ENCODE data around the gene ST6GALNAC3.

The ST6GALNAC3 gene

GRCh38 chr1:76463849-76464248 lies 389.3 kb downstream of the ST6GALNAC3 start:
- no peaks in the 10 kb centered on the region for H3K4me1 ChIP-seq (ENCODE audit: control insufficient read depth in 1 of 2, insufficient read depth in 2 of 2, low read length in 2 of 2)
- H3K4me3 ChIP-seq (ENCODE audit: low read depth in 1 of 2, low read length in 2 of 2) = no peak overlapping the region
- H3K27me3 ChIP-seq (ENCODE audit: control insufficient read depth in 1 of 2, insufficient read depth in 2 of 2, low read length in 2 of 2) = no peaks in the 10 kb centered on the region

GRCh38 chr1:76465030-76465429 lies 390.5 kb downstream of the ST6GALNAC3 start:
- no peak overlapping the region for H3K9ac ChIP-seq (ENCODE audit: low read depth in 1 of 2, low read length in 2 of 2)
- no peaks in the 10 kb centered on the region for H3K27me3 ChIP-seq (ENCODE audit: control insufficient read depth in 1 of 2, insufficient read depth in 2 of 2, low read length in 2 of 2)
- no peaks in the 10 kb centered on the region for H3K36me3 ChIP-seq (ENCODE audit: control insufficient read depth in 1 of 2, insufficient read depth in 2 of 2, low read length in 2 of 2)
- no peak overlapping the region for H3K27ac ChIP-seq (ENCODE audit: low read depth, low read length)
- H3K9me3 ChIP-seq (ENCODE audit: control insufficient read depth in 1 of 2, low read length in 2 of 2) = no peaks in the 10 kb centered on the region
- no peaks in the 10 kb centered on the region for H3K4me1 ChIP-seq (ENCODE audit: control insufficient read depth in 1 of 2, insufficient read depth in 2 of 2, low read length in 2 of 2)
- H3K4me3 ChIP-seq (ENCODE audit: low read depth in 1 of 2, low read length in 2 of 2) = no peak overlapping the region

More at GRCh38 chr1:76463849-76464248, 389.3 kb downstream of the ST6GALNAC3 start:
- H3K9me3 ChIP-seq (ENCODE audit: control insufficient read depth in 1 of 2, low read length in 2 of 2) = peaks cover 0 to 2% of the 10 kb centered on the region in 2 donors
- no peaks in the 10 kb centered on the region for H3K36me3 ChIP-seq (ENCODE audit: control insufficient read depth in 1 of 2, insufficient read depth in 2 of 2, low read length in 2 of 2)
- no peak overlapping the region for H3K9ac ChIP-seq (ENCODE audit: low read depth in 1 of 2, low read length in 2 of 2)
- H3K27ac ChIP-seq (ENCODE audit: low read depth, low read length) = no peak overlapping the region

- no peaks in the 10 kb centered on the region for H3K36me3 ChIP-seq (ENCODE audit: control insufficient read depth in 1 of 2, insufficient read depth in 2 of 2, low read length in 2 of 2)
- H3K4me1 ChIP-seq (ENCODE audit: control insufficient read depth in 1 of 2, insufficient read depth in 2 of 2, low read length in 2 of 2) = no peaks in the 10 kb centered on the region
- H3K9ac ChIP-seq (ENCODE audit: low read depth in 1 of 2, low read length in 2 of 2) = no peak overlapping the region
- no peaks in the 10 kb centered on the region for H3K27me3 ChIP-seq (ENCODE audit: control insufficient read depth in 1 of 2, insufficient read depth in 2 of 2, low read length in 2 of 2)
- no peak overlapping the region for H3K27ac ChIP-seq (ENCODE audit: low read depth, low read length)
- H3K4me3 ChIP-seq (ENCODE audit: low read depth in 1 of 2, low read length in 2 of 2) = no peak overlapping the region
- no peaks in the 10 kb centered on the region for H3K9me3 ChIP-seq (ENCODE audit: control insufficient read depth in 1 of 2, low read length in 2 of 2)
Measured at GRCh38 chr1:76470166-76470565, 395.6 kb downstream of the ST6GALNAC3 start.

GRCh38 chr1:76471536-76471935 lies 397.0 kb downstream of the ST6GALNAC3 start:
- Histone ChIP-seq H3K36me3 (ENCODE audit: control insufficient read depth in 1 of 2, insufficient read depth in 2 of 2, low read length in 2 of 2) (no peaks in the 10 kb centered on the region), H3K9ac (ENCODE audit: low read depth in 1 of 2, low read length in 2 of 2) (no peak overlapping the region), H3K27me3 (ENCODE audit: control insufficient read depth in 1 of 2, insufficient read depth in 2 of 2, low read length in 2 of 2) (no peaks in the 10 kb centered on the region), H3K4me1 (ENCODE audit: control insufficient read depth in 1 of 2, insufficient read depth in 2 of 2, low read length in 2 of 2) (no peaks in the 10 kb centered on the region), H3K27ac (ENCODE audit: low read depth, low read length) (no peak overlapping the region), H3K9me3 (ENCODE audit: control insufficient read depth in 1 of 2, low read length in 2 of 2) (no peaks in the 10 kb centered on the region), H3K4me3 (ENCODE audit: low read depth in 1 of 2, low read length in 2 of 2) (no peak overlapping the region)

GRCh38 chr1:76473591-76473990 lies 399.0 kb downstream of the ST6GALNAC3 start:
- Histone ChIP-seq H3K4me3 (ENCODE audit: low read depth in 1 of 2, low read length in 2 of 2) (no peak overlapping the region), H3K27me3 (ENCODE audit: control insufficient read depth in 1 of 2, insufficient read depth in 2 of 2, low read length in 2 of 2) (no peaks in the 10 kb centered on the region), H3K9me3 (ENCODE audit: control insufficient read depth in 1 of 2, low read length in 2 of 2) (no peaks in the 10 kb centered on the region), H3K4me1 (ENCODE audit: control insufficient read depth in 1 of 2, insufficient read depth in 2 of 2, low read length in 2 of 2) (no peaks in the 10 kb centered on the region), H3K9ac (ENCODE audit: low read depth in 1 of 2, low read length in 2 of 2) (no peak overlapping the region), H3K36me3 (ENCODE audit: control insufficient read depth in 1 of 2, insufficient read depth in 2 of 2, low read length in 2 of 2) (no peaks in the 10 kb centered on the region), H3K27ac (ENCODE audit: low read depth, low read length) (no peak overlapping the region)

GRCh38 chr1:76474922-76475321 lies 400.4 kb downstream of the ST6GALNAC3 start:
- H3K9ac ChIP-seq (ENCODE audit: low read depth in 1 of 2, low read length in 2 of 2) = no peak overlapping the region
- no peaks in the 10 kb centered on the region for H3K36me3 ChIP-seq (ENCODE audit: control insufficient read depth in 1 of 2, insufficient read depth in 2 of 2, low read length in 2 of 2)
- no peaks in the 10 kb centered on the region for H3K9me3 ChIP-seq (ENCODE audit: control insufficient read depth in 1 of 2, low read length in 2 of 2)
- H3K4me3 ChIP-seq (ENCODE audit: low read depth in 1 of 2, low read length in 2 of 2) = no peak overlapping the region
- no peaks in the 10 kb centered on the region for H3K4me1 ChIP-seq (ENCODE audit: control insufficient read depth in 1 of 2, insufficient read depth in 2 of 2, low read length in 2 of 2)
- H3K27ac ChIP-seq (ENCODE audit: low read depth, low read length) = no peak overlapping the region
- no peaks in the 10 kb centered on the region for H3K27me3 ChIP-seq (ENCODE audit: control insufficient read depth in 1 of 2, insufficient read depth in 2 of 2, low read length in 2 of 2)

GRCh38 chr1:76477156-76477555 lies 402.6 kb downstream of the ST6GALNAC3 start:
- Histone ChIP-seq H3K9me3 (ENCODE audit: control insufficient read depth in 1 of 2, low read length in 2 of 2) (no peaks in the 10 kb centered on the region), H3K27me3 (ENCODE audit: control insufficient read depth in 1 of 2, insufficient read depth in 2 of 2, low read length in 2 of 2) (no peaks in the 10 kb centered on the region), H3K4me3 (ENCODE audit: low read depth in 1 of 2, low read length in 2 of 2) (no peak overlapping the region), H3K27ac (ENCODE audit: low read depth, low read length) (no peak overlapping the region), H3K9ac (ENCODE audit: low read depth in 1 of 2, low read length in 2 of 2) (no peak overlapping the region), H3K4me1 (ENCODE audit: control insufficient read depth in 1 of 2, insufficient read depth in 2 of 2, low read length in 2 of 2) (no peaks in the 10 kb centered on the region), H3K36me3 (ENCODE audit: control insufficient read depth in 1 of 2, insufficient read depth in 2 of 2, low read length in 2 of 2) (no peaks in the 10 kb centered on the region)

- Histone ChIP-seq H3K27ac (ENCODE audit: low read depth, low read length) (no peak overlapping the region), H3K4me3 (ENCODE audit: low read depth in 1 of 2, low read length in 2 of 2) (no peak overlapping the region), H3K27me3 (ENCODE audit: control insufficient read depth in 1 of 2, insufficient read depth in 2 of 2, low read length in 2 of 2) (no peaks in the 10 kb centered on the region), H3K9me3 (ENCODE audit: control insufficient read depth in 1 of 2, low read length in 2 of 2) (no peaks in the 10 kb centered on the region), H3K36me3 (ENCODE audit: control insufficient read depth in 1 of 2, insufficient read depth in 2 of 2, low read length in 2 of 2) (no peaks in the 10 kb centered on the region), H3K9ac (ENCODE audit: low read depth in 1 of 2, low read length in 2 of 2) (no peak overlapping the region), H3K4me1 (ENCODE audit: control insufficient read depth in 1 of 2, insufficient read depth in 2 of 2, low read length in 2 of 2) (no peaks in the 10 kb centered on the region)
Measured at GRCh38 chr1:76480827-76481226, 406.3 kb downstream of the ST6GALNAC3 start.

GRCh38 chr1:76481672-76482071 lies 407.1 kb downstream of the ST6GALNAC3 start:
- Histone ChIP-seq H3K4me3 (ENCODE audit: low read depth in 1 of 2, low read length in 2 of 2) (no peak overlapping the region), H3K27ac (ENCODE audit: low read depth, low read length) (no peak overlapping the region), H3K9ac (ENCODE audit: low read depth in 1 of 2, low read length in 2 of 2) (no peak overlapping the region), H3K4me1 (ENCODE audit: control insufficient read depth in 1 of 2, insufficient read depth in 2 of 2, low read length in 2 of 2) (no peaks in the 10 kb centered on the region), H3K27me3 (ENCODE audit: control insufficient read depth in 1 of 2, insufficient read depth in 2 of 2, low read length in 2 of 2) (no peaks in the 10 kb centered on the region), H3K9me3 (ENCODE audit: control insufficient read depth in 1 of 2, low read length in 2 of 2) (no peaks in the 10 kb centered on the region), H3K36me3 (ENCODE audit: control insufficient read depth in 1 of 2, insufficient read depth in 2 of 2, low read length in 2 of 2) (no peaks in the 10 kb centered on the region)

- no peaks in the 10 kb centered on the region for H3K4me1 ChIP-seq (ENCODE audit: control insufficient read depth in 1 of 2, insufficient read depth in 2 of 2, low read length in 2 of 2)
- no peak overlapping the region for H3K4me3 ChIP-seq (ENCODE audit: low read depth in 1 of 2, low read length in 2 of 2)
- no peaks in the 10 kb centered on the region for H3K36me3 ChIP-seq (ENCODE audit: control insufficient read depth in 1 of 2, insufficient read depth in 2 of 2, low read length in 2 of 2)
- no peaks in the 10 kb centered on the region for H3K9me3 ChIP-seq (ENCODE audit: control insufficient read depth in 1 of 2, low read length in 2 of 2)
- H3K27ac ChIP-seq (ENCODE audit: low read depth, low read length) = no peak overlapping the region
- no peaks in the 10 kb centered on the region for H3K27me3 ChIP-seq (ENCODE audit: control insufficient read depth in 1 of 2, insufficient read depth in 2 of 2, low read length in 2 of 2)
- H3K9ac ChIP-seq (ENCODE audit: low read depth in 1 of 2, low read length in 2 of 2) = no peak overlapping the region
Measured at GRCh38 chr1:76482272-76482671, 407.7 kb downstream of the ST6GALNAC3 start.

GRCh38 chr1:76491737-76492136 lies 417.2 kb downstream of the ST6GALNAC3 start:
- H3K27ac ChIP-seq (ENCODE audit: low read depth, low read length) = no peak overlapping the region

More at GRCh38 chr1:76491737-76492136, 417.2 kb downstream of the ST6GALNAC3 start:
- Histone ChIP-seq H3K9ac (ENCODE audit: low read depth in 1 of 2, low read length in 2 of 2) (no peak overlapping the region), H3K9me3 (ENCODE audit: control insufficient read depth in 1 of 2, low read length in 2 of 2) (no peaks in the 10 kb centered on the region), H3K27me3 (ENCODE audit: control insufficient read depth in 1 of 2, insufficient read depth in 2 of 2, low read length in 2 of 2) (no peaks in the 10 kb centered on the region), H3K4me3 (ENCODE audit: low read depth in 1 of 2, low read length in 2 of 2) (no peak overlapping the region), H3K4me1 (ENCODE audit: control insufficient read depth in 1 of 2, insufficient read depth in 2 of 2, low read length in 2 of 2) (no peaks in the 10 kb centered on the region), H3K36me3 (ENCODE audit: control insufficient read depth in 1 of 2, insufficient read depth in 2 of 2, low read length in 2 of 2) (no peaks in the 10 kb centered on the region)

Measured in duodenal mucosa (tissue), 2 donors.